Measurements from ENCODE around the gene ALG9. TPM values are rescaled to one million over a fixed set of nuclear protein-coding genes. Genes with fewer than 3 reads are reported as not detected.

The ALG9 gene
- total RNA-seq, 1 experiment from 2014 or later: 45.9 TPM

GRCh38 chr11:111765984-111766833 is 105.2 kb downstream of the ALG9 start, which contains the start of gene PPP2R1B:
Gene PPP2R1B (minus strand): TSS chr11:111766389. CDS start chr11:111766361, 28 bp downstream.
- DNase-seq (ENCODE audit: low spot score): peak; percentile 58

GRCh38 chr11:111765320-111765983 is 105.9 kb downstream of the ALG9 start:
- DNase-seq (ENCODE audit: low spot score): no peak

GRCh38 chr11:111764621-111765020 is 106.8 kb downstream of the ALG9 start:
- DNase-seq (ENCODE audit: low spot score): no peak

- DNase-seq (ENCODE audit: low spot score): no peak
Measured at GRCh38 chr11:111762981-111763643, 108.3 kb downstream of the ALG9 start.

GRCh38 chr11:111762526-111762925 is 108.9 kb downstream of the ALG9 start:
- DNase-seq (ENCODE audit: low spot score): no peak

GRCh38 chr11:111761036-111761435 is 110.3 kb downstream of the ALG9 start:
- DNase-seq (ENCODE audit: low spot score): no peak

GRCh38 chr11:111759778-111760407 is 111.5 kb downstream of the ALG9 start:
- DNase-seq (ENCODE audit: low spot score): no peak

GRCh38 chr11:111759376-111759775 is 112.0 kb downstream of the ALG9 start:
- DNase-seq (ENCODE audit: low spot score): no peak

- no peak for DNase-seq (ENCODE audit: low spot score)
Measured at GRCh38 chr11:111756097-111756496, 115.3 kb downstream of the ALG9 start.

- DNase-seq (ENCODE audit: low spot score): no peak
Measured at GRCh38 chr11:111749646-111750045, 121.7 kb downstream of the ALG9 start.

- no peak for DNase-seq (ENCODE audit: low spot score)
Measured at GRCh38 chr11:111748035-111748804, 123.2 kb downstream of the ALG9 start.

- no peak for DNase-seq (ENCODE audit: low spot score)
Measured at GRCh38 chr11:111745719-111746504, 125.5 kb downstream of the ALG9 start.

GRCh38 chr11:111743700-111744099 is 127.7 kb downstream of the ALG9 start:
- DNase-seq (ENCODE audit: low spot score): no peak

- DNase-seq (ENCODE audit: low spot score): no peak
Measured at GRCh38 chr11:111741751-111742150, 129.6 kb downstream of the ALG9 start.

- no peak for DNase-seq (ENCODE audit: low spot score)
Measured at GRCh38 chr11:111739299-111739698, 132.1 kb downstream of the ALG9 start.

GRCh38 chr11:111737444-111738210 is 133.8 kb downstream of the ALG9 start:
- DNase-seq (ENCODE audit: low spot score): no peak

- no peak for DNase-seq (ENCODE audit: low spot score)
Measured at GRCh38 chr11:111736621-111737443, 134.5 kb downstream of the ALG9 start.
